ENCODE results near the gene MTG1. TPM values are rescaled to one million over a fixed set of nuclear protein-coding genes. Genes with fewer than 3 reads are reported as not detected.

Gene MTG1
- polyA plus RNA-seq, 1 donor (not counting 4 experiments of a cell fraction or from before 2014, with no cell fraction given): 31.6 TPM

DNA sequence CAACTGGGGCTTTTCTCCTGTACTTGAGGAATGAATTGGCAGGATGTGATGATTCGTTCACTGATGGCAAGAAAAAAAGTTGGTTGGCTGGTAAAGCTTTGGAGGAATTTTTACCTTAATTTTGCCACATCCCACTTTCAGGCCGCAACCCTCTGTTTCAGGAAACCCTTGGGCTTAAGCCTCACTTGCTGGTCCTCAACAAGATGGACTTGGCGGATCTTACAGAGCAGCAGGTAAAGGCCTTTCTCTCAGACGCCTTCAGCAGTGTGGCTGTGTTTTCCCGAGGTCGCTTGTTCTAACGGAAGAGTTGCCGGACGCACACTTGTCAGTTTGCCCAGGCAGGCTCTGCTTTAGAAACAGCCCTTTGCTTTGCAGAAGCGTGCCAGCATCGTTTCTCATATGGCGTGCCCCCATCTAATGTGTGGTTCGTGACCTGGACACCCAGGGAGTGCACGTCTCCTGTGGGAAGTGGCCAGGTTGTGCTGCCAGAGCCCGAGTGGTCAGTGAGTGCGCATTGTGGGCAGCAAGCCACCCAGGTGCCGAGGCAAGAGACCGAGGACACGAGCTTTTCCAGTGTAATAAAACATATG is 2.2 kb downstream of the MTG1 start:
- H3K79me2 ChIP-seq (ENCODE audit: control insufficient read depth, insufficient read depth, low read length): peaks cover 46% of the 10 kb centered on the region

DNA sequence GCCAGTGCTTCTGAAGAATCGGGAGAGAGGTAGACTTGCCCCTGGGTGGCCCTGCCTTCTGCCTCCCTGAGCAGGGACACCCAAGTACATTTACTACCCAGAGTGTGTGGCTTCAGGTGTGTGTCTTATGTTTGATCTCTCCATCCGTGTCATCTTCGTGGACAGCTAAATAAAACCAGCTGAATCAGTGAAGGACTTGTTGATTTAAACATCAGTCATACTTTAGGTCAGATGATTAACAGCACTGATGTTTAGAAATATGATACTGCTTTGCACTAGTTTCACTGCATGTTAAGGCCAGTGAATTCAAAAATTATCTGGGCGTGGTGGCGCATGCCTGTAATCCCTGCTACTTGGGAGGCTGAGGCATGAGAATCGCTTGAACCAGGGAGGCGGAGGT is 4.0 kb downstream of the MTG1 start:
- Histone ChIP-seq H3K4me1 (ENCODE audit: control insufficient read depth, extremely low read depth, insufficient read depth, low read length) (peaks cover 10% of the 10 kb centered on the region), H2AFZ (ENCODE audit: control insufficient read depth, low read length) (no peak overlapping the region), H3K36me3 (ENCODE audit: control insufficient read depth in 2 of 2, extremely low read depth in 1 of 2, insufficient read depth in 2 of 2, low read length in 2 of 2) (peaks cover 31 to 33% of the 10 kb centered on the region in 2 experiments), H3K9me1 (ENCODE audit: control insufficient read depth, extremely low read depth, insufficient read depth, low read length) (no peaks in the 10 kb centered on the region), H3K9ac (ENCODE audit: control insufficient read depth, extremely low read depth, insufficient read depth, low read length) (no peak overlapping the region), H3K4me2 (ENCODE audit: control insufficient read depth, extremely low read depth, insufficient read depth, low read depth, low read length) (no peak overlapping the region), H3K27me3 (ENCODE audit: control insufficient read depth, extremely low read depth, insufficient read depth, low read length) (no peaks in the 10 kb centered on the region), H3K79me2 (ENCODE audit: control insufficient read depth, insufficient read depth, low read length) (peaks cover 46% of the 10 kb centered on the region), H4K20me1 (ENCODE audit: control insufficient read depth, extremely low read depth, insufficient read depth, low read length) (no peaks in the 10 kb centered on the region), H3K4me3 (ENCODE audit: control insufficient read depth in 2 of 3, extremely low read depth in 1 of 3, insufficient read depth in 2 of 3, low read depth in 1 of 3, low read length in 3 of 3) (no peak overlapping the region), H3K9me3 (ENCODE audit: control insufficient read depth, low read depth, low read length) (no peaks in the 10 kb centered on the region), H3K27ac (ENCODE audit: control insufficient read depth, insufficient read depth, low read length) (no peak overlapping the region)
- DNase-seq (ENCODE audit: low read depth, low spot score) (no peak), FAIRE-seq (no peak)
- dilution Hi-C loops (cut with MboI; ENCODE audit: extremely low pct_ligation_motif_present, low sequenced_read_pairs): no loop called here
- TF ChIP-seq, protein P1, sequence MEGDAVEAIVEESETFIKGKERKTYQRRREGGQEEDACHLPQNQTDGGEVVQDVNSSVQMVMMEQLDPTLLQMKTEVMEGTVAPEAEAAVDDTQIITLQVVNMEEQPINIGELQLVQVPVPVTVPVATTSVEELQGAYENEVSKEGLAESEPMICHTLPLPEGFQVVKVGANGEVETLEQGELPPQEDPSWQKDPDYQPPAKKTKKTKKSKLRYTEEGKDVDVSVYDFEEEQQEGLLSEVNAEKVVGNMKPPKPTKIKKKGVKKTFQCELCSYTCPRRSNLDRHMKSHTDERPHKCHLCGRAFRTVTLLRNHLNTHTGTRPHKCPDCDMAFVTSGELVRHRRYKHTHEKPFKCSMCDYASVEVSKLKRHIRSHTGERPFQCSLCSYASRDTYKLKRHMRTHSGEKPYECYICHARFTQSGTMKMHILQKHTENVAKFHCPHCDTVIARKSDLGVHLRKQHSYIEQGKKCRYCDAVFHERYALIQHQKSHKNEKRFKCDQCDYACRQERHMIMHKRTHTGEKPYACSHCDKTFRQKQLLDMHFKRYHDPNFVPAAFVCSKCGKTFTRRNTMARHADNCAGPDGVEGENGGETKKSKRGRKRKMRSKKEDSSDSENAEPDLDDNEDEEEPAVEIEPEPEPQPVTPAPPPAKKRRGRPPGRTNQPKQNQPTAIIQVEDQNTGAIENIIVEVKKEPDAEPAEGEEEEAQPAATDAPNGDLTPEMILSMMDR (optimal IDR thresholded peaks at IDR 0.05 in 1 of 3, IDR thresholded peaks at IDR 0.05 in 1 of 3, conservative IDR thresholded peaks at IDR 0.05 in 1 of 3; ENCODE audit: extremely low read depth in 1 of 3, insufficient read depth in 2 of 3, low read length in 3 of 3): no peak
- no peak for TF ChIP-seq EZH2 (IDR thresholded peaks at IDR 0.05; ENCODE audit: low read length)

More for the DNA sequence above, 2.2 kb downstream of the MTG1 start:
- Histone ChIP-seq H3K4me2 (ENCODE audit: control insufficient read depth, extremely low read depth, insufficient read depth, low read depth, low read length) (no peak overlapping the region), H3K27ac (ENCODE audit: control insufficient read depth, insufficient read depth, low read length) (no peak overlapping the region), H3K9me1 (ENCODE audit: control insufficient read depth, extremely low read depth, insufficient read depth, low read length) (no peaks in the 10 kb centered on the region), H4K20me1 (ENCODE audit: control insufficient read depth, extremely low read depth, insufficient read depth, low read length) (no peaks in the 10 kb centered on the region), H3K36me3 (ENCODE audit: control insufficient read depth in 2 of 2, extremely low read depth in 1 of 2, insufficient read depth in 2 of 2, low read length in 2 of 2) (peaks cover 21 to 33% of the 10 kb centered on the region in 2 experiments), H2AFZ (ENCODE audit: control insufficient read depth, low read length) (no peak overlapping the region), H3K9me3 (ENCODE audit: control insufficient read depth, low read depth, low read length) (no peaks in the 10 kb centered on the region), H3K9ac (ENCODE audit: control insufficient read depth, extremely low read depth, insufficient read depth, low read length) (no peak overlapping the region), H3K27me3 (ENCODE audit: control insufficient read depth, extremely low read depth, insufficient read depth, low read length) (no peaks in the 10 kb centered on the region), H3K4me1 (ENCODE audit: control insufficient read depth, extremely low read depth, insufficient read depth, low read length) (peaks cover 10% of the 10 kb centered on the region), H3K4me3 (ENCODE audit: control insufficient read depth in 2 of 3, extremely low read depth in 1 of 3, insufficient read depth in 2 of 3, low read depth in 1 of 3, low read length in 3 of 3) (no peak overlapping the region)
- dilution Hi-C loops (cut with MboI; ENCODE audit: extremely low pct_ligation_motif_present, low sequenced_read_pairs): no loop called here
- TF ChIP-seq, protein P1 (optimal IDR thresholded peaks at IDR 0.05 in 1 of 3, IDR thresholded peaks at IDR 0.05 in 1 of 3, conservative IDR thresholded peaks at IDR 0.05 in 1 of 3; ENCODE audit: extremely low read depth in 1 of 3, insufficient read depth in 2 of 3, low read length in 3 of 3): no peak
- TF ChIP-seq EZH2 (IDR thresholded peaks at IDR 0.05; ENCODE audit: low read length): no peak
- FAIRE-seq: no peak
- DNase-seq (ENCODE audit: low read depth, low spot score): no peak

Data from keratinocyte (primary cell).